ENCODE results near the gene MKI67.
"Not testable (repeated sequence)": the region's sequence is repeated elsewhere in the genome, so short reads cannot be mapped to it uniquely, and the experiment has no call there.

The MKI67 gene

DNA sequence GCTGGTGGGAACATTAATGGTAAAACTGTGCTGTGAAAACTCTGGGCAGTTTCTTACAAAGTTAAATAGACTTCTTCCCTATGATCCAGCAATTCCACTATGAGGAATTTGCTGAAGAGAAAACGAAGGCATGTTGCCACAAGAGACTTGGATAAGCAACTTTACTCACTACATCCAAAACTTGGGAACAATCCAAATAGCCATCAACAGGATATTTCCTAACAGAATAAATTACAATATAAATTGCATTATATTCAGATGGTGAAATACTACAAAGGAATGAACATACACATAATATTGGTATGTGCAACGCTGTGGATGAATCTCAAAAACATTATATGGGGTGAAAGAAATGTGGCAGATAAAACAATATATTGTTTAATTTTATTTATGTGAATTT lies 21.4 kb upstream of the MKI67 start:
- peak; percentile 85 to 93 for DNase-seq (ENCODE audit: low read depth in 2 of 2)
- TF ChIP-seq, protein P1, sequence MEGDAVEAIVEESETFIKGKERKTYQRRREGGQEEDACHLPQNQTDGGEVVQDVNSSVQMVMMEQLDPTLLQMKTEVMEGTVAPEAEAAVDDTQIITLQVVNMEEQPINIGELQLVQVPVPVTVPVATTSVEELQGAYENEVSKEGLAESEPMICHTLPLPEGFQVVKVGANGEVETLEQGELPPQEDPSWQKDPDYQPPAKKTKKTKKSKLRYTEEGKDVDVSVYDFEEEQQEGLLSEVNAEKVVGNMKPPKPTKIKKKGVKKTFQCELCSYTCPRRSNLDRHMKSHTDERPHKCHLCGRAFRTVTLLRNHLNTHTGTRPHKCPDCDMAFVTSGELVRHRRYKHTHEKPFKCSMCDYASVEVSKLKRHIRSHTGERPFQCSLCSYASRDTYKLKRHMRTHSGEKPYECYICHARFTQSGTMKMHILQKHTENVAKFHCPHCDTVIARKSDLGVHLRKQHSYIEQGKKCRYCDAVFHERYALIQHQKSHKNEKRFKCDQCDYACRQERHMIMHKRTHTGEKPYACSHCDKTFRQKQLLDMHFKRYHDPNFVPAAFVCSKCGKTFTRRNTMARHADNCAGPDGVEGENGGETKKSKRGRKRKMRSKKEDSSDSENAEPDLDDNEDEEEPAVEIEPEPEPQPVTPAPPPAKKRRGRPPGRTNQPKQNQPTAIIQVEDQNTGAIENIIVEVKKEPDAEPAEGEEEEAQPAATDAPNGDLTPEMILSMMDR (IDR thresholded peaks at IDR 0.05; ENCODE audit: low read depth, low read length), result no peak
- H3K4me3 ChIP-seq (replicated peaks in 1 of 2; ENCODE audit: low read depth in 2 of 2, low read length in 2 of 2), result no peak overlapping the region

DNA sequence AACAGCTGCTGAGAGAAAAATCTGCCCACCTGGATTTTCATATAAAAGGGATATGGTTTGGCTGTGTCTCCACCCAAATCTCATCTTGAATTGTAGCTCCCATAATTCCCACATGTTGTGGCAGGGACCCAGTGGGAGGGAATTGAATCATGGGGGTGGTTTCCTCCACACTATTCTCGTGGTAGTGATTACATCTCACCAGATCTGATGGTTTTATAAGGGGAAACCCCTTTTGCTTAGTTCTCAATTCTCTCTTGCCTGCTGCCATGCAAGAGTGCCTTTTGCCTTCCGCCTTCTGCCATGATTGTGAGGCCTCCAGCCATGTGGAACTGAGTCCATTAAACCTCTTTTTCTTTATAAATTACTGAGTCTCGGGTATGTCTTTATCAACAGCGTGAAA lies 20.8 kb upstream of the MKI67 start:
- DNase-seq (ENCODE audit: low read depth in 2 of 2), result no peak
- H3K4me3 ChIP-seq (replicated peaks in 1 of 2; ENCODE audit: low read depth in 2 of 2, low read length in 2 of 2), result no peak overlapping the region
- TF ChIP-seq, protein P1 (IDR thresholded peaks at IDR 0.05; ENCODE audit: low read depth, low read length), result no peak

DNA sequence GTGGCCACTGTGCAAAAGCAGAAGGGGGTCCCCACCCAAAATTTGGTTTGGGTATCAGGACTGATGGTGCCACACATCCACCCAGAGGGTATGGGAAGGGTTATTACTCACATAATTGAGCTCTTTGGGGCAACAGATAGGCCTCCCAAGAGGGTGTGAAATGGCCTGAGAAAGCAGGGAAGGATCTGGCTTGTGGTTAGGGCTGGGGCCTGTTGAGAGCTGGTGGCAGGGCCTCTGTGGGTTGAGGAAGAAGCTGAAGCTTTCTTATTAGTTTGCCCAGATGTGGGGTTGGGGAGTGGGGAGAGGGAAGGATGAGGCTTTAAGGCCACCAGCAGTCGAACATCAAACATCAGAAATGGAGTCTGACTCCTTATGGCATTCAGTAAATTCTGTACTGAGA lies 18.3 kb upstream of the MKI67 start:
- TF ChIP-seq, protein P1 (IDR thresholded peaks at IDR 0.05; ENCODE audit: low read depth, low read length), result no peak
- no peak for DNase-seq (ENCODE audit: low read depth in 2 of 2)
- no peak overlapping the region for H3K4me3 ChIP-seq (replicated peaks in 1 of 2; ENCODE audit: low read depth in 2 of 2, low read length in 2 of 2)

DNA sequence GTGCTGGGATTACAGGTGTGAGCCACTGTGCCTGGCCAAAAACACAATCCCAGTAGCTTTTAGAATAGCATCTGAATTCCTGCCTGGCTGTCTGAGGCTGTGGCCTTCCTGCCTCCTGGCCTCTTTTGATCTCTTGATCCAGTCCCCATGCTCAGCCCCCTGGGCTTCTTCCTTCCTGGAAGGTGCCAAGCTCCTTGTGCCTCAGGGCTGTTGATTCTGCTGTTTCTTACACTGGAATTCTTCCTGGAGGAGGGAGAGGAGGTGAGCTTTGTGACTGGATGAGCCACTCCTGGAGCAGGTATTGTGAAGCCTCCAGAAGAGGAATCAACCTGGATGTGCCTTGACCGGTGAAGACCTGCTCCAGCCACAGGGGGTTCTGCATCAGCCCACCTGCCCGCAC lies 17.3 kb upstream of the MKI67 start:
- TF ChIP-seq, protein P1 (IDR thresholded peaks at IDR 0.05; ENCODE audit: low read depth, low read length), result no peak
- no peak for DNase-seq (ENCODE audit: low read depth in 2 of 2)
- H3K4me3 ChIP-seq (replicated peaks in 1 of 2; ENCODE audit: low read depth in 2 of 2, low read length in 2 of 2), result no peak overlapping the region

DNA sequence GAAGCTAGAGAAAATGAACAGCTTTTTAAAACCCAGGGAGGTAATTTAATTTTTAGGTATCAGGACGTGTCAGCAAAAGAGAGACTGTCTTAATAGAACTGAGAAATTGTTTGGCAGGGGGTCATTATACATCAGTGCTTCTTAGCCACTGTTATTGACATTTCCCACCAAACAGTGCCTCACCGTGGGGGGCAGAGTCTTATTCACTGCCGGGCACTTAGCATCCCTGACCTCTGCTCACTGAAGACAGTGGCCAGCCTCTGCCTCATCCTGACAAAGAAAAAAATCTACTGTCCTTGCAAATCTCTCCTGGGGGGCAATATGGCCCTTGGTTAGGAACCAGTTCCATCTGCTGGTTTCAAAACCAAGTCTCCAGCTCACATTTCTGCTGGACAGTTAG lies 14.2 kb upstream of the MKI67 start:
- H3K4me3 ChIP-seq (replicated peaks in 1 of 2; ENCODE audit: low read depth in 2 of 2, low read length in 2 of 2), result no peak overlapping the region
- DNase-seq (ENCODE audit: low read depth in 2 of 2), result no peak
- TF ChIP-seq, protein P1 (IDR thresholded peaks at IDR 0.05; ENCODE audit: low read depth, low read length), result no peak

DNA sequence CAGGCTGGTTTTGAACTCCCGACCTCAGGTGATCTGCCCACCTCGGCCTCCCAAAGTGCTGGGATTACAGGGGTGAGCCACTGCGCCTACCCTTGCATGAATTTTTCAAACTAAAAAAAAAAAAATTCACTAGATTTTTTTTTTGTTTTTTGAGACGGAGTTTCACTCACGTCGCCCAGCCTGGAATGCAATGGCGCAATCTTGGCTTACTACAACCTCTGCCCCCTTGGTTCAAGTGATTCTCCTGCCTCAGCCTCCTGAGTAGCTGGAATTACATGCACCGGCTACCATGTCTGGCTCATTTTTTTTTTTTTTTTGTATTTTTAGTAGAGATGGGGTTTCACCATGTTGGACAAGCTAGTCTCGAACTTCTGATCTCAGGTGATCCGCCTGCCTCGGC lies 12.2 kb upstream of the MKI67 start:
- H3K4me3 ChIP-seq (replicated peaks in 1 of 2; ENCODE audit: low read depth in 2 of 2, low read length in 2 of 2); DNase-seq (ENCODE audit: low read depth in 2 of 2): not testable (repeated sequence)

DNA sequence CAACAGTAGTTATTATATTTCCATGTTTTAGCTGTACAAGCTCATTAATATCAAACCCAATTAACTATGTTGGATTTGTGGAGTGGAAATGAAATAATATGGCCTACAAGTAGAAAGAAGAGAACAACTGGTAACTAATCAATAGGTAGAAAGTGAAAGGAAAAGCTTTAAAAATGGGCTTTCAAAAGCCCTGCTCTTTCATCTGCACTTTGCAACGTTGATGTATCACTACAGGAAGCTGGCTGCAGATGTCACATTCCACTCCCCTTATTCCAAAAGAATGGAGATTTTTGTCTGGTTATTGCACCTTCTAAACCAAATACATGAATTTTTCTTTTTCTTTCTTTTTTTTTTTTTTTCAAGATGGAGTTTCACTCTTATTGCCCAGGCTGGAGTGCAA lies 11.7 kb upstream of the MKI67 start:
- DNase-seq (ENCODE audit: low read depth in 2 of 2), result no peak
- TF ChIP-seq, protein P1 (IDR thresholded peaks at IDR 0.05; ENCODE audit: low read depth, low read length), result no peak
- no peak overlapping the region for H3K4me3 ChIP-seq (replicated peaks in 1 of 2; ENCODE audit: low read depth in 2 of 2, low read length in 2 of 2)

Measured in cardiac fibroblast (primary cell).